LNCaP clone FGC (cell line): ENCODE measurements around the gene THPO.

Experiments used
- DNase-seq: peaks from one replicate; pipeline ENCODE4 v3.0.0-alpha.2; 2011; ENCODE audit warnings: low read depth
- H3K4me3 ChIP-seq: 2 replicates; pipeline ENCODE4 v1.5.1; 2011; ENCODE audit warnings: mild to moderate bottlenecking, low read depth, low read length, control low read depth
- TF ChIP-seq, protein P1 (sequence below): IDR thresholded peaks from 2 replicates; pipeline ENCODE4 v1.5.1; 2012; ENCODE audit warnings: mild to moderate bottlenecking; ENCODE audit not compliant: control insufficient read depth, insufficient read depth; ENCODE audit errors: extremely low read depth

Gene THPO

DNA sequence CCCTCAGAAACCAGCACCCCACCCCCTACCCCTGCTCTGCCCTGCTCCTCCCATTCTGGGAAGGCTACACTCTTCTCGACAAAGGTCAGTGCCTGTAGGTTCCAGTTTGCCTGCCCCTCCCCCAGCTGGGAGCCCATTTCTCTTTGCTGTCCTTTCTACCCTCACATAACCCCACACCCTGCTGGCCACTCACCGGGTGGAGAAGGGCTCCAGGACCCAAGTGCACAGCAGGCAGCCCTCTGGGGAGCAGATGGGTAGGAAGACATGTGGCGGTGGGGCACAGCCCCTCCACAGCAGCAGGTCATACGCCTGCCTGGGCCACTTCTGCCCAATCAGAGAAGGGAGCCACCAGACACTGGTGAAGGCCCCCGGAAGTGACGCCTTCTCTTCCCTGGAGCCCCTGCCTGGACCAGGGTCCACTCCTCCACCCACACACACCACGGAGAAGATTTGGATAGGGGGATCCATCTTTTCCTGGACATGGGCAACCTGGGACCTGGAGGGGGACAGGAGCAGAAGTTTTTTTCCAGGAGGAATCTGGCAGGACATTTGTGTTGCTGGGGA is at the start of gene THPO:
Gene THPO, minus strand, starts transcription at position 326 of the 564 bp plus-strand sequence. CDS start 1,948 bp downstream, outside the sequence.
- H3K4me3 ChIP-seq = no peak within 1 kb of the TSS
- no peak for DNase-seq
- TF ChIP-seq, protein P1, sequence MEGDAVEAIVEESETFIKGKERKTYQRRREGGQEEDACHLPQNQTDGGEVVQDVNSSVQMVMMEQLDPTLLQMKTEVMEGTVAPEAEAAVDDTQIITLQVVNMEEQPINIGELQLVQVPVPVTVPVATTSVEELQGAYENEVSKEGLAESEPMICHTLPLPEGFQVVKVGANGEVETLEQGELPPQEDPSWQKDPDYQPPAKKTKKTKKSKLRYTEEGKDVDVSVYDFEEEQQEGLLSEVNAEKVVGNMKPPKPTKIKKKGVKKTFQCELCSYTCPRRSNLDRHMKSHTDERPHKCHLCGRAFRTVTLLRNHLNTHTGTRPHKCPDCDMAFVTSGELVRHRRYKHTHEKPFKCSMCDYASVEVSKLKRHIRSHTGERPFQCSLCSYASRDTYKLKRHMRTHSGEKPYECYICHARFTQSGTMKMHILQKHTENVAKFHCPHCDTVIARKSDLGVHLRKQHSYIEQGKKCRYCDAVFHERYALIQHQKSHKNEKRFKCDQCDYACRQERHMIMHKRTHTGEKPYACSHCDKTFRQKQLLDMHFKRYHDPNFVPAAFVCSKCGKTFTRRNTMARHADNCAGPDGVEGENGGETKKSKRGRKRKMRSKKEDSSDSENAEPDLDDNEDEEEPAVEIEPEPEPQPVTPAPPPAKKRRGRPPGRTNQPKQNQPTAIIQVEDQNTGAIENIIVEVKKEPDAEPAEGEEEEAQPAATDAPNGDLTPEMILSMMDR = no peak

DNA sequence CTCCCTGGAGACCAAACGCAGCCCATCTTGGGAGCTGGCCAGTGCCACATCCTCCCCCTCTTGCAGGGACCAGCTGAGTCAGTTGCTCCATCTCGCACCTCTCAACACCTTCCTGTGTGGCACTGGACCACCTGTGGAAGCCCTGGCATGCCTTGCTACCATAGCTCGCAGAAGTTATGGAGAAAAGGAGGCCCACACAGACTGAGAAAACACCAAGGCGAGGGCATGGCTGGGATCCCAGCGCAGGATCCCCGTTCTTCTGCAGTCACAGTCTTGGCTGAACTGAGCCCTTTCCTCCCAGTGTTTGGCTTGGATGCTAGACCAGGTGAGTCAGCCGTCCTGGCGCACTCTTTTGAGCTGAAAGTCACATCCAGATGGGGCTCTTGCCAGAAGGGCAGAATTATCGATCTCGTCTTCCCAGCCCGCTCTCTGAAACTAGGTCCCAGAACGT is 48.7 kb upstream of the THPO start:
- TF ChIP-seq, protein P1 = no peak
- DNase-seq = peak; percentile 19
- no peak overlapping the region for H3K4me3 ChIP-seq

DNA sequence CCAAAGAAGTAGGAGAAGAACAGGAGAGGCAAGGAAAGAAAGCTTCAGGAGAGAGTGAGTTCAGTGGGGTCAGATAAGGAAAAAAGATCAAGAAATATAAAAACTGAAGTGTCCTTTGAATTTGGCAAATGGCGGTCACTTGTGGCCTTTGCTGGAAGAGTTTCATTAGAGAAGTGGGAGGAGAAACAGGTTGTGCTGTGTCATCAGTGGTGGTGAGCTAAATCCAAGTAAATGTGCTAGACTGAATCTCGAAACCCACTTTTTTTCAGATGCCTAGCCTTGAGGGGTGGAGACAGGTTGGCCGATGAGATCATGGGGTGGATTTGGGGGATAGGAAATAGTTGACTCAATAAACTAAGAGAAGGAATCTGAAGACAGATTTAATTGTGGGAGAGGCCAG is 45.6 kb upstream of the THPO start:
- no peak overlapping the region for H3K4me3 ChIP-seq
- no peak for DNase-seq
- TF ChIP-seq, protein P1 = no peak

DNA sequence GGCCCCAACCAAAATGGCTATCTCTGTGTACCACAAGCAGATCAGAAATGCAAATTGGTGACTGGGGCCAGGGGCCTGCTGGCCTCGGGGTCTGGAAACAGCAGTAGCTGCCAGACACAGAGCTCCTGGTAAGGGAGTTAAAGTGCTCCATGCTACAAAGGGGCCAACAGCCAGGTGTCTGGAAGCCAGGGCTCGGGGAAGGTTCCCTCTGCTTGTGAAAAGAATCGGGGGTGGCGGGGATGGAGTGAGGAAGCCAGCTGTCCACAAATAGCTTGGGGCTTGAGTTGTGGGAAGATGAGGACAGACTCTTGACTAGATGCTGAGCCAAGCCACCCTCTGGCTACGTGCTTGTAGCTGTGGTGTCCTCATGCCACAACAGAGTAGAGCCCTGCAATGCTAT is 41.2 kb upstream of the THPO start:
- H3K4me3 ChIP-seq = no peak overlapping the region
- no peak for DNase-seq
- TF ChIP-seq, protein P1 = no peak

DNA sequence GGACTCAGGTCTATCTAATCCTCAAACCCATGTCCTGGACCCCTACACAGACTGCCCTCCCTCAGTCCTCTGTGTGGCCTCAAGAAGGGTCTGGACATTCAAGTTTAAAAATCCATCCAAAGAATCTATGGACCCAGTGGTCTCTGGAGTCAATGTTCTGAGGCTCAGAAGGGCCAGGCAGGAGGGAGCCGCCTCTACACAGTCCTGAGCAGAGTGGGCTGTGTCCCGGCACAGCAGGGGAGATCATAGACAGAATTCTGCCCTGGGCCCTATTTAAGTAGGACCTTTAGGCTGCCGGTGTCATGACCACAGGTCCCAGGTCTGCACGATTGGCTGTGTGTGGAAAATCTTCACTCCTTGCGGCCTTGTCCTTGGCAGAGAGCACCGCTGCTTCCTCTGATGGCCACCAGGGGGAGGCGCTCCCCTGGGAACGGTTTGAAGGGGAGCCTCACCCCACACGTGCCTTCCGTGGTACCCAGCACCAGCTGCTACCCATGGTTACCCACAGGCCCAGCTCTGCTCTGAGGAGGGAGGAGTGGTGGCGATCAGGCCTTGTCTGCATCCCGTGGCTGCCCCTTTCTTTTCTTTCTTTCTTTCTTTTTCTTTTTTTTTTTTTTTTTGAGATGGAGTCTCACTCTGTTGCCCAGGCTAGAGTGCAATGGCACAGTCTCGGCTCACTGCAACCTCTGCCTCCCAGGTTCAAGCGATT is 39.8 kb upstream of the THPO start:
- TF ChIP-seq, protein P1 = peak; percentile 96
- DNase-seq = peak; percentile 6
- no peak overlapping the region for H3K4me3 ChIP-seq

DNA sequence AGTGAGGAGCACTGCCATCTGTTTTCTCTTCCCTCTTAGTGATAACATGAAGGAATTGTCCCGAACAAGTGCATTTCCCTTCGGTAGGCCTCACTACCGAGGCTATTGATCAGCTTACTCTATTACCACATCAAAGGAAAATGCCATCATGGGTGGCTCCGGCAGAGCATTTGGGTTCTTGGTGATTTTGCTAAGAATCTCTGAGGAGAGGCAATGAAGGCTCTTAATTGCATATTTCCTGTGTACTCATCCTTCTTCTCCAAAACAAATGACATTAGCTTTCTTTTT is 37.1 kb upstream of the THPO start:
- H3K4me3 ChIP-seq = no peak overlapping the region
- no peak for DNase-seq
- TF ChIP-seq, protein P1 = no peak
